Measurements from ENCODE around the gene FAM117B. TPM values are rescaled to one million over a fixed set of nuclear protein-coding genes. Genes with fewer than 3 reads are reported as not detected.
A peak's percentile ranks its signal among the peaks of the same experiment; 100 is the strongest.

Gene FAM117B
- total RNA-seq, 1 donor from 2014 or later, result 13.1 TPM

GRCh38 chr2:202765436-202765835 lies 130.7 kb downstream of the FAM117B start:
- Histone ChIP-seq H3K27ac (no peak overlapping the region), H3K36me3 (peaks cover 14% of the 10 kb centered on the region), H3K9me3 (no peaks in the 10 kb centered on the region), H3K27me3 (ENCODE audit: low read depth) (no peaks in the 10 kb centered on the region), H3K4me3 (no peak overlapping the region), H3K4me1 (no peaks in the 10 kb centered on the region)
- DNase-seq (peak; percentile 52), ATAC-seq (peak; percentile 65 to 82)
- TF ChIP-seq CTCF (IDR thresholded peaks at IDR 0.05), result no peak
- intact Hi-C loops (cut with DNase I), result no loop called here

- intact Hi-C loops (cut with DNase I), result no loop called here
- no peaks in the 10 kb centered on the region for H3K27me3 ChIP-seq (ENCODE audit: low read depth)
- peaks cover 19% of the 10 kb centered on the region for H3K36me3 ChIP-seq
- no peak for ATAC-seq
- no peak overlapping the region for H3K27ac ChIP-seq
- no peak overlapping the region for H3K4me3 ChIP-seq
- H3K9me3 ChIP-seq, result no peaks in the 10 kb centered on the region
- H3K4me1 ChIP-seq, result no peaks in the 10 kb centered on the region
- TF ChIP-seq CTCF (IDR thresholded peaks at IDR 0.05), result no peak
- DNase-seq, result no peak
These were observed 133.5 kb downstream of the FAM117B start for GRCh38 chr2:202768273-202768672.

- Histone ChIP-seq H3K27me3 (ENCODE audit: low read depth) (no peaks in the 10 kb centered on the region), H3K4me3 (no peak overlapping the region), H3K27ac (no peak overlapping the region), H3K4me1 (no peaks in the 10 kb centered on the region), H3K36me3 (peaks cover 11% of the 10 kb centered on the region), H3K9me3 (no peaks in the 10 kb centered on the region)
- intact Hi-C loops (cut with DNase I), result no loop called here
- DNase-seq (no peak), ATAC-seq (no peak)
- no peak for TF ChIP-seq CTCF (IDR thresholded peaks at IDR 0.05)
These were observed 134.4 kb downstream of the FAM117B start for GRCh38 chr2:202769201-202769600.

- no peak overlapping the region for H3K4me3 ChIP-seq
- H3K9me3 ChIP-seq, result no peaks in the 10 kb centered on the region
- H3K4me1 ChIP-seq, result no peaks in the 10 kb centered on the region
- TF ChIP-seq CTCF (IDR thresholded peaks at IDR 0.05), result no peak
- ATAC-seq, result no peak
- H3K27ac ChIP-seq, result no peak overlapping the region
- no peaks in the 10 kb centered on the region for H3K27me3 ChIP-seq (ENCODE audit: low read depth)
- peaks cover 18% of the 10 kb centered on the region for H3K36me3 ChIP-seq
- intact Hi-C loops (cut with DNase I), result no loop called here
- DNase-seq, result no peak
These were observed 136.6 kb downstream of the FAM117B start for GRCh38 chr2:202771336-202771735.

GRCh38 chr2:202771741-202772460 lies 137.1 kb downstream of the FAM117B start:
- Histone ChIP-seq H3K9me3 (no peaks in the 10 kb centered on the region), H3K4me1 (no peaks in the 10 kb centered on the region), H3K36me3 (peaks cover 18% of the 10 kb centered on the region), H3K4me3 (no peak overlapping the region), H3K27ac (no peak overlapping the region), H3K27me3 (ENCODE audit: low read depth) (no peaks in the 10 kb centered on the region)
- intact Hi-C loops (cut with DNase I), result no loop called here
- ATAC-seq, result no peak
- no peak for DNase-seq
- TF ChIP-seq CTCF (IDR thresholded peaks at IDR 0.05), result no peak

All from lower lobe of right lung (tissue), 2 donors.